Right atrium auricular region (tissue), 2 donors: ENCODE data around the gene BSG. TPM values are rescaled to one million over a fixed set of nuclear protein-coding genes. Genes with fewer than 3 reads are reported as not detected.

Experiments
- DNase-seq: peaks from one replicate; pipeline ENCODE4 v3.0.0-alpha.2; 2019; ENCODE audit warnings: low spot score
- H3K27ac ChIP-seq, 2 donors: fragments of 200-600 bp; sonication (generic); 1 replicate in 1 of 2; 2 replicates in 1 of 2; pipeline ENCODE4 v1.5.1; 2016 to 2019
- H3K27me3 ChIP-seq, 2 donors: fragments of 200-600 bp; sonication (generic); one replicate each; pipeline versions ENCODE4 v1.5.1 to v1.6.0; 2017 to 2019
- H3K36me3 ChIP-seq: fragments of 200-600 bp; sonication (generic); one replicate; pipeline ENCODE4 v1.5.1; 2016
- H3K4me1 ChIP-seq, 2 donors: fragments of 200-600 bp; sonication (generic); one replicate each; pipeline versions ENCODE4 v1.5.1 to v1.6.0; 2017 to 2019
- H3K4me3 ChIP-seq, 2 donors: fragments of 200-600 bp; sonication (generic); 1 replicate in 1 of 2; 2 replicates in 1 of 2; pipeline ENCODE4 v1.5.1; 2017 to 2019; ENCODE audit warnings: mild to moderate bottlenecking in 1 of 2, moderate library complexity in 1 of 2
- H3K9me3 ChIP-seq, 2 donors: fragments of 200-600 bp; sonication (generic); one replicate each; pipeline ENCODE4 v1.5.1; 2019
- total RNA-seq, 2 donors: library from RNA; depleted of rRNA; stranded (reverse); fragments of >200 nt; gene quantifications; one replicate each; pipeline ENCODE4 v1.1.0, GENCODE V29; 2016
- TF ChIP-seq, protein P1 (sequence below), 2 donors: fragments of 200-600 bp; sonication (generic); IDR thresholded peaks; one replicate each; pipeline ENCODE4 v1.5.1; 2019; ENCODE audit warnings: antibody characterized with exemption in 2 of 2

Gene BSG
- total RNA-seq, 2 donors from 2014 or later: 1,033 to 1,569 TPM

DNA sequence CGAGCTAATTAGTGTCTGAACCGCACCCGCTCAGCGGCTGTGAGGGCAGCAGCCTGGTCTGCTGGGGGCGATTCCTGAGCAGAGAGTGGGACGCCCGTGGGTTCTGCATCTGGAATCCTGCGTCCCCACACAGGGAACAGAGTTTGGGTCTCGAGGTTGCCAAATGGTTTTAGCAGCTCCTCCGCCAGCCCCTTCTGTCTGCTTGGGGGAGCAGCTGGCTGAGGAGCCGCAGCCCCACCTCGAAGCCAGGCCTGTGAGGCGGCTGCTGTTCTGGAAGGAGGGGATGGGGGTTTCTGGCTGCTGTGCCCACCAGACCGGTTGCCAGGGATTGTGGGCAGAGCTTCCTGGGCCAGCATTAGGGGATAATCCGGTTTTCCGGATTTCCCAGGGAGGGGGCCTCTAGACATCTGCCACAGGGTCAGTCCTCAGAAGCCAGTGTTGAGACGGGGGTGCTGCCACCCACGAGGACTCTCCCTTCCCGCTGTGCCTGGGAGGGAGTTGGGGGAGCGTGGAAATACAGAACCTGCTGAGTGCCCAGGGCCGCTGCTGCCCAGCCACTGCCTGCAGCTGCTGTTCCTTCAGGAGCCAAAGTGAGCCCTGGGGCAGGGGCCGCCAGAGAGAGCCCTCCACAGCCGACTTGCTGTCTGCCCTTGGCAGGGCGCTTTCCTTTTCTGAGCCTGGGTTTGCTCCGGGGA, 38.9 kb upstream of the BSG start:
- TF ChIP-seq, protein P1, sequence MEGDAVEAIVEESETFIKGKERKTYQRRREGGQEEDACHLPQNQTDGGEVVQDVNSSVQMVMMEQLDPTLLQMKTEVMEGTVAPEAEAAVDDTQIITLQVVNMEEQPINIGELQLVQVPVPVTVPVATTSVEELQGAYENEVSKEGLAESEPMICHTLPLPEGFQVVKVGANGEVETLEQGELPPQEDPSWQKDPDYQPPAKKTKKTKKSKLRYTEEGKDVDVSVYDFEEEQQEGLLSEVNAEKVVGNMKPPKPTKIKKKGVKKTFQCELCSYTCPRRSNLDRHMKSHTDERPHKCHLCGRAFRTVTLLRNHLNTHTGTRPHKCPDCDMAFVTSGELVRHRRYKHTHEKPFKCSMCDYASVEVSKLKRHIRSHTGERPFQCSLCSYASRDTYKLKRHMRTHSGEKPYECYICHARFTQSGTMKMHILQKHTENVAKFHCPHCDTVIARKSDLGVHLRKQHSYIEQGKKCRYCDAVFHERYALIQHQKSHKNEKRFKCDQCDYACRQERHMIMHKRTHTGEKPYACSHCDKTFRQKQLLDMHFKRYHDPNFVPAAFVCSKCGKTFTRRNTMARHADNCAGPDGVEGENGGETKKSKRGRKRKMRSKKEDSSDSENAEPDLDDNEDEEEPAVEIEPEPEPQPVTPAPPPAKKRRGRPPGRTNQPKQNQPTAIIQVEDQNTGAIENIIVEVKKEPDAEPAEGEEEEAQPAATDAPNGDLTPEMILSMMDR (IDR thresholded peaks at IDR 0.05): no peak
- no peak for DNase-seq
- Histone ChIP-seq H3K9me3 (no peaks in the 10 kb centered on the region), H3K27me3 (no peaks in the 10 kb centered on the region), H3K4me1 (peaks cover 0 to 33% of the 10 kb centered on the region in 2 donors), H3K27ac (peak overlapping the region; percentile 95), H3K4me3 (peak overlapping the region; percentile 97 to 99), H3K36me3 (peaks cover 31% of the 10 kb centered on the region)

GRCh38 chr19:534088-534487, 38.3 kb upstream of the BSG start:
- Histone ChIP-seq H3K4me1 (peaks cover 0 to 33% of the 10 kb centered on the region in 2 donors), H3K27me3 (no peaks in the 10 kb centered on the region), H3K27ac (peak overlapping the region; percentile 95), H3K9me3 (no peaks in the 10 kb centered on the region), H3K4me3 (peak overlapping the region in 1 of 2 donors; percentile 97), H3K36me3 (peaks cover 37% of the 10 kb centered on the region)
- no peak for DNase-seq
- TF ChIP-seq, protein P1 (IDR thresholded peaks at IDR 0.05): no peak

GRCh38 chr19:535017-535835, 37.2 kb upstream of the BSG start:
- TF ChIP-seq, protein P1 (IDR thresholded peaks at IDR 0.05): no peak
- H3K4me3 ChIP-seq: no peak overlapping the region
- peak overlapping the region in 1 of 2 donors; percentile 51 for H3K27ac ChIP-seq
- peaks cover 0 to 33% of the 10 kb centered on the region in 2 donors for H3K4me1 ChIP-seq
- H3K36me3 ChIP-seq: peaks cover 44% of the 10 kb centered on the region
- no peak for DNase-seq
- no peaks in the 10 kb centered on the region for H3K9me3 ChIP-seq
- no peaks in the 10 kb centered on the region for H3K27me3 ChIP-seq

GRCh38 chr19:536031-536880, 36.1 kb upstream of the BSG start:
- TF ChIP-seq, protein P1 (IDR thresholded peaks at IDR 0.05): no peak
- DNase-seq: no peak
- Histone ChIP-seq H3K27me3 (no peaks in the 10 kb centered on the region), H3K9me3 (no peaks in the 10 kb centered on the region), H3K4me3 (no peak overlapping the region), H3K36me3 (peaks cover 49% of the 10 kb centered on the region), H3K27ac (no peak overlapping the region), H3K4me1 (peaks cover 0 to 28% of the 10 kb centered on the region in 2 donors)

DNA sequence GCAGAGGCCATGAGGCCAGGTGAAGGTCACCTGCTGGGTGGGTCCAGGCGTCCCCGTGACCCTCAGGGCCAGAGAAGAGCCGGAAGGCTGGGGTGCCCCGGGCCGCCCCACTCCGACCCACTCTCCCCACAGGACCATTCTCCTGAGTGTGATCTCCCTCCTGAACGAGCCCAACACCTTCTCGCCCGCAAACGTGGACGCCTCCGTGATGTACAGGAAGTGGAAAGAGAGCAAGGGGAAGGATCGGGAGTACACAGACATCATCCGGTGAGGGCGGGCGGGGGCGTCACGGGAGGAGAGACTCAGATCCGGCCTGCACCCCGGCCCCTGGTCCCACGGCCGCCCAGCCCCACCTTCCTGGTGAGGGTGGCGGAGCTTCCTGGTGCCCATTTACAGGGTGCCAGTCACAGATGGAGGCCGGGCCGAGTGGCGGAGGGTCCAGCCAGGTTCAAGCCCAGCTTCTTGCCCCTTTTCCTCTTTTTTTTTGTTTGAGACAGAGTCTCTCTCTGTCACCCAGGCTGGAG, 35.5 kb upstream of the BSG start:
- H3K36me3 ChIP-seq: peaks cover 56% of the 10 kb centered on the region
- H3K4me3 ChIP-seq: no peak overlapping the region
- H3K9me3 ChIP-seq: no peaks in the 10 kb centered on the region
- no peak for DNase-seq
- no peaks in the 10 kb centered on the region for H3K27me3 ChIP-seq
- H3K27ac ChIP-seq: no peak overlapping the region
- H3K4me1 ChIP-seq: peaks cover 0 to 28% of the 10 kb centered on the region in 2 donors
- TF ChIP-seq, protein P1 (IDR thresholded peaks at IDR 0.05): no peak
